GM13977 (cell line): ENCODE results near the gene CRIM1.

Experiments
- DNase-seq: peaks from one replicate; pipeline ENCODE4 v3.0.0; 2012; ENCODE audit warnings: low spot score
- CTCF ChIP-seq: IDR thresholded peaks from 2 replicates; pipeline ENCODE4 v1.5.1; 2012; ENCODE audit warnings: mild to moderate bottlenecking, control low read depth; ENCODE audit not compliant: insufficient read depth; ENCODE audit errors: extremely low read depth, missing control alignments
- in situ Hi-C: fragments of 300-500 bp; cut with MboI; formaldehyde crosslinking; loops from one replicate; pipeline ENCODE4 v1.12.0; 2022; ENCODE audit warnings: low sequenced_read_pairs, low pct_unique_long_range_greater_than_20kb, mixed read lengths, inconsistent platforms; ENCODE audit not compliant: unreplicated experiment

CRIM1 gene

DNA sequence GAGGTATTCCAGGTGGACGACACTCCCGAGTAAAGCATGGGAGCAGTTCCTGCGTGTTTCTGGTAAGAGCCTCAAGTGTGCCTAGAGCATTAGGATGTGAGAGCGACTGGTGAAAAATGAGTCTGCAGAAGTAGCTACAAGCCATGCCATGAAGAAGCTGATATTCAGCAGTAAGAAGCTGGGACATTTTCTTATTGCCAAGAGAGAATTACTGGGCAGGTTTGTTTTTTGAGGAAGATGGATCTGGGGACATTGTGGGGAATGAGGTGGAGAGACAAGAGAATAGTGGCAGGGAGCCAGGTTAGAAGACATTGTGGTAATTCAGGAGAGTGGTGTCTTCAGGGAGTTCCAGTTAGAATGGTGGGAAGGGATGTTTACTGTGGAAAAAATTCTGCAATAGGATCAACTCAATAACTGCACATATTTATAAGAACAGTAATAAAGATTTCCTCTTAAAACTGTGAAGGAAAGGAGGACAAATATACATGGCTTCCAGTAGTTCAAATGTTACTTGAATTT lies 38.2 kb downstream of the CRIM1 start:
- no peak for DNase-seq
- TF ChIP-seq CTCF = no peak
- in situ Hi-C loops = no loop called here

- DNase-seq = no peak
- in situ Hi-C loops = no loop called here
- no peak for TF ChIP-seq CTCF
Measured at GRCh38 chr2:36394804-36395203, 39.2 kb downstream of the CRIM1 start.

DNA sequence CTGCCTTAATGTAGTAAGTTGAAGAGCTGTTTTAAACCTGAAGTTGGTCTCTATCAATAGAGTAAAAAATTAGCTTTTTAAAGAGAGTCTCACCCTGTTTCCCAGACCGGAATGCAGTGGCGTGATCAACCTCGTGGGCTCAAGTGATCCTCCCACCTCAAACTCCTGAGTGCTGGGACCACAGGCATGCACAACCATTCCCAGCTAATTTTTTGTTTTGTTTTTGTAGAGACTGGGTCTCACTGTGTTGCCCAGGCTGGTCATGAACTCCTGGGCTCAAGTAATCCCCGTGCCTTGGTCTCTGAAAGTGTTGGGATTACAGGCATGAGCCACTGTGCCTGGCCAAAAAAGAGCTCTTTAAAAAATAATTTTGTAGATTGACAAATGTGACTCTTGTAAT lies 40.3 kb downstream of the CRIM1 start:
- no peak for TF ChIP-seq CTCF
- no peak for DNase-seq
- in situ Hi-C loops = no loop called here

DNA sequence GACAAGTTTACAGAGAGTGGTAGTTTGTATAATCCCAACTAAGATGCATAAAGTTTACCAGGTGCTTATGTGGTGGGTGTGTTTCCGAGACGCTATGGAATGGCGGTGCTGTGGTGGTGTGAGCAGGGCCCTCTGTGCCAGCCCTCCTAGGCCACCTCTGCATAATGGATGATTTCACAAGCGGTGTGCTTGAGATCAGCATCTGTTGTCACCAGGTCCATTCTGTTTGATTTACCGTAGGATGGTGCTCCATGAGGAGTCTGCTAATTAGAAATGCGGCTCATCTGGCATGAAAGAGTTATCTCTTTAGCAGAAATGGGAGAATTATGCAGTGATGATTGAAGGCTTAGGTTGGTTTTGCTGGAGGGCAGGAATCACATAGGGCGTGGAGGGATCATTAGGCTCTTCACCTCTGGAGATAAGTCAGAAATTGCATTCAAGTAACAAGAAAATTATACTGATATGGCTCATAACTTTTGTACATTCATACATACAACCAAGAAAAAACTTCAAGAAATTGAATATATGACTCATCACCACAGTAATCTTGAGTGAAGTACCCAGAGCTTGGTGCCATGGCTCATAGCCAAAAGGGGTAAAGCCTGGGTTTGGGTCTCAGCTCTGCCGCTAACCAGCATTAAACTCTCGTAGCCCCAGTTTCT lies 41.4 kb downstream of the CRIM1 start:
- TF ChIP-seq CTCF = no peak
- no peak for DNase-seq
- in situ Hi-C loops = no loop called here

GRCh38 chr2:36397728-36398413 lies 42.3 kb downstream of the CRIM1 start:
- in situ Hi-C loops = no loop called here
- no peak for TF ChIP-seq CTCF
- DNase-seq = no peak

- TF ChIP-seq CTCF = no peak
- in situ Hi-C loops = no loop called here
Measured at GRCh38 chr2:36399050-36399449, 43.5 kb downstream of the CRIM1 start.

More at GRCh38 chr2:36399050-36399449, 43.5 kb downstream of the CRIM1 start:
- no peak for DNase-seq
